ENCODE data around the gene PYDC1.

Gene PYDC1

DNA sequence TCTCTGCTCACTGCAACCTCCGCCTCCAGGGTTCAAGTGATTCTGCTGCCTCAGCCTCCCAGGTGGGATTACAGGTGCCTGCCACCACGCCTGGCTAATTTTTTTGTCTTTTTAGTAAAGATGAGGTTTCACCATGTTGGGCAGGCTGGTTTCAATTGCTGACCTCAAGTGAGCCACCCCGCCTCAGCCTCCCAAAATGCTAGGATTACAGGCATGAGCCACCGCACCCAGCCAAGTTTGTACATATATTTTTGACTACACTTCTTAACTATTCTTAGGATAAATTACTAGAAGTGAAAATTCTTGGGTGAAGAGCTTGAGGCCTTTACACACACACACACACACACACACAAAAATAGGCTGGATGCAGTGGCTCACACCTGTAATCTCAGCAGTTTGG is 41.4 kb upstream of the PYDC1 start:
- Histone ChIP-seq H3K27ac (ENCODE audit: poor library complexity, severe bottlenecking) (no peak overlapping the region), H3K4me3 (ENCODE audit: severe bottlenecking) (no peak overlapping the region), H3K36me3 (ENCODE audit: low read depth) (no peaks in the 10 kb centered on the region), H3K9me3 (ENCODE audit: severe bottlenecking) (no peaks in the 10 kb centered on the region), H3K27me3 (ENCODE audit: insufficient read depth, poor library complexity, severe bottlenecking) (no peaks in the 10 kb centered on the region), H3K4me1 (ENCODE audit: insufficient read depth, poor library complexity, severe bottlenecking) (no peaks in the 10 kb centered on the region)
- TF ChIP-seq, protein P1, sequence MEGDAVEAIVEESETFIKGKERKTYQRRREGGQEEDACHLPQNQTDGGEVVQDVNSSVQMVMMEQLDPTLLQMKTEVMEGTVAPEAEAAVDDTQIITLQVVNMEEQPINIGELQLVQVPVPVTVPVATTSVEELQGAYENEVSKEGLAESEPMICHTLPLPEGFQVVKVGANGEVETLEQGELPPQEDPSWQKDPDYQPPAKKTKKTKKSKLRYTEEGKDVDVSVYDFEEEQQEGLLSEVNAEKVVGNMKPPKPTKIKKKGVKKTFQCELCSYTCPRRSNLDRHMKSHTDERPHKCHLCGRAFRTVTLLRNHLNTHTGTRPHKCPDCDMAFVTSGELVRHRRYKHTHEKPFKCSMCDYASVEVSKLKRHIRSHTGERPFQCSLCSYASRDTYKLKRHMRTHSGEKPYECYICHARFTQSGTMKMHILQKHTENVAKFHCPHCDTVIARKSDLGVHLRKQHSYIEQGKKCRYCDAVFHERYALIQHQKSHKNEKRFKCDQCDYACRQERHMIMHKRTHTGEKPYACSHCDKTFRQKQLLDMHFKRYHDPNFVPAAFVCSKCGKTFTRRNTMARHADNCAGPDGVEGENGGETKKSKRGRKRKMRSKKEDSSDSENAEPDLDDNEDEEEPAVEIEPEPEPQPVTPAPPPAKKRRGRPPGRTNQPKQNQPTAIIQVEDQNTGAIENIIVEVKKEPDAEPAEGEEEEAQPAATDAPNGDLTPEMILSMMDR (IDR thresholded peaks at IDR 0.05; ENCODE audit: poor library complexity, severe bottlenecking), result no peak
- ATAC-seq (ENCODE audit: low read depth), result no peak
- DNase-seq (ENCODE audit: low spot score), result peak; percentile 7

DNA sequence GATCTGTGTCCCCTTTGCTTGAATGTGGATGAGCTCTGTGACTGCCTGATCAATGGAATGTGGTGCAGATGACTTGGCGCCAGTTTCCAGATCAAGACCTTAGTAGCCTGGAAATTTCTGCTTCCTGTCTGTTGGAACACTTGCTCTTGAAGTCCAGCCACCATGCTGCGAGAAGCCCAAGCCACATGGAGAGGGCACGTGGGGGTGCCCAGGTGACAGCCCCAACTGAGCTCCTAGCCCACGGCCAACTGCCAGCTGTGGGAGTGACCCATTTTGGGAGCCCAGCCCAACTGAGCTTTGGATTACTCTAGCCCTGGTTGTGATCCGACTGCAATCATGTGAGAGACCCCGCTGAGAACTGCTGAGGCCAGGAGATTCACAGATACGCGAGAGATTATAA is 39.5 kb upstream of the PYDC1 start:
- TF ChIP-seq, protein P1 (IDR thresholded peaks at IDR 0.05; ENCODE audit: poor library complexity, severe bottlenecking), result no peak
- no peak overlapping the region for H3K27ac ChIP-seq (ENCODE audit: poor library complexity, severe bottlenecking)
- H3K4me1 ChIP-seq (ENCODE audit: insufficient read depth, poor library complexity, severe bottlenecking), result no peaks in the 10 kb centered on the region
- H3K36me3 ChIP-seq (ENCODE audit: low read depth), result no peaks in the 10 kb centered on the region
- no peaks in the 10 kb centered on the region for H3K9me3 ChIP-seq (ENCODE audit: severe bottlenecking)
- H3K4me3 ChIP-seq (ENCODE audit: severe bottlenecking), result no peak overlapping the region
- no peaks in the 10 kb centered on the region for H3K27me3 ChIP-seq (ENCODE audit: insufficient read depth, poor library complexity, severe bottlenecking)
- ATAC-seq (ENCODE audit: low read depth) (no peak), DNase-seq (ENCODE audit: low spot score) (peak; percentile 19)

DNA sequence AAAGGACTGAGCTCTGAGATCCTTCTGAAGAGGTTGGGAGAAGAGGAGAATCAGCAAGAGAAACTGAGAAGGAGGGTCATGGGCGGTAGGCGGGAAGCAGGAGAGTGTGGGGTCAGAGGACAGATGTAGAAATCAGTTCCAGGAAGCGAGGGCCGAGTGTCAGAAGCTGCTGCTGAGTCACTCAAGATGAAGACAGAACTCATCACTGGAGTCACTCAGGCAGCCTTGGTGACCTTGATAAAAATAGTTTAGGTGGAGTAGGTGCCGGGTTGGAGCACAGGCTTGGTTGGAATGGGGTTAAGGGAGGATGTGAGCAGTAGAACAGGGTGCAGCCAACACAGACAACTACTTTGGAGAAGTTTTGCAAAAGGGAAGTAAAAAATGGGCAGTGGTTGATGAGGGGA is 36.7 kb upstream of the PYDC1 start:
- no peak overlapping the region for H3K4me3 ChIP-seq (ENCODE audit: severe bottlenecking)
- no peaks in the 10 kb centered on the region for H3K9me3 ChIP-seq (ENCODE audit: severe bottlenecking)
- no peak for ATAC-seq (ENCODE audit: low read depth)
- no peak overlapping the region for H3K27ac ChIP-seq (ENCODE audit: poor library complexity, severe bottlenecking)
- H3K27me3 ChIP-seq (ENCODE audit: insufficient read depth, poor library complexity, severe bottlenecking), result no peaks in the 10 kb centered on the region
- TF ChIP-seq, protein P1 (IDR thresholded peaks at IDR 0.05; ENCODE audit: poor library complexity, severe bottlenecking), result no peak
- no peaks in the 10 kb centered on the region for H3K36me3 ChIP-seq (ENCODE audit: low read depth)
- DNase-seq (ENCODE audit: low spot score), result no peak
- H3K4me1 ChIP-seq (ENCODE audit: insufficient read depth, poor library complexity, severe bottlenecking), result no peaks in the 10 kb centered on the region

DNA sequence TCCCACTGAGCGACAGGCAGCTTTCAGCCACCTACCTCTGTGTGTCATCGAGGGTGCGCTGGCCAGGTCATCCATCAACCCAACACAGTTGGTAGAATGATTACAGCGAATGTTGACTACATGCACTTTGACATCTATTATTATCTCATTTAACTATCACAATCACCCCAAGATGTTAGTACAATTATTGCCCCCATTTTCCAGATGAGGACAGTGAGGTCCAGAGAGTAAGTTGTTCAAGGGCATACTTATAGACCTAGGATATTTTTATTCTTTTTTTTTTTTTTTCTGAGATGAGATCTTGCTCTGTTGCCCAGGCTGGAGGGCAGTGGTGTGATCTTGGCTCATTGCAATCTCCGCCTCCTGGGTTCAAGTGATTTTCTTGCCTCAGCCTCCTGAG is 34.5 kb upstream of the PYDC1 start:
- no peaks in the 10 kb centered on the region for H3K27me3 ChIP-seq (ENCODE audit: insufficient read depth, poor library complexity, severe bottlenecking)
- TF ChIP-seq, protein P1 (IDR thresholded peaks at IDR 0.05; ENCODE audit: poor library complexity, severe bottlenecking), result no peak
- no peak overlapping the region for H3K27ac ChIP-seq (ENCODE audit: poor library complexity, severe bottlenecking)
- H3K4me3 ChIP-seq (ENCODE audit: severe bottlenecking), result no peak overlapping the region
- H3K4me1 ChIP-seq (ENCODE audit: insufficient read depth, poor library complexity, severe bottlenecking), result no peaks in the 10 kb centered on the region
- no peaks in the 10 kb centered on the region for H3K9me3 ChIP-seq (ENCODE audit: severe bottlenecking)
- ATAC-seq (ENCODE audit: low read depth) (no peak), DNase-seq (ENCODE audit: low spot score) (no peak)
- H3K36me3 ChIP-seq (ENCODE audit: low read depth), result no peaks in the 10 kb centered on the region

DNA sequence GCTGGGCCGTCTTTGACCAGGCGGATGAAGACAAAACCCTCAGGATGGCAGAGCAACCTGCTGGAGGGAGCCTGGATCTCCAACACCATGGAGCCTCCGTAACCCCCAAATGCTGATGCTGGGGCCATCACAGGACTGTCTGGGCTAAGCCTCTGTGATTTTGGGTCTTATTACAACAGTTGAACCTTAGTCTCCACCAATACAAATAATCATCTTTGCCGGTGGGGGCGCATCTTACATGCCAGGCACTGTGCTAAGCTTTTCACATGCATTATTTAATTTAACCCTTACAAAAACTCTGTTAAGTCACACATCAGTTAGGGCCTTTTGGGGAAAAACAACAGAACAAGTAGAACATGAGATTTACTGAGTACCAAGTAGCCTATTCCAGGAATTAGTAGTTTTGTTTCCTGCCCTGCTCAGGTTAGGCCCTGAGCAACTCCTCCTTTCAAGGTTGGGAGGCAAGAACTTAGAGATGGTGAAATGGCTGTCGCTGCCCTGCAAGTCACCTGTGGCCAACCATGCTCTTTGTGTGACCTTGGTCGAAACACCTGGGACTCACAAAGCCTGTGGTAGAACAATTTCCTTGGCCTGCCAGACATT is 33.9 kb upstream of the PYDC1 start:
- DNase-seq (ENCODE audit: low spot score) (no peak), ATAC-seq (ENCODE audit: low read depth) (no peak)
- H3K4me3 ChIP-seq (ENCODE audit: severe bottlenecking), result no peak overlapping the region
- H3K27ac ChIP-seq (ENCODE audit: poor library complexity, severe bottlenecking), result no peak overlapping the region
- H3K9me3 ChIP-seq (ENCODE audit: severe bottlenecking), result no peaks in the 10 kb centered on the region
- TF ChIP-seq, protein P1 (IDR thresholded peaks at IDR 0.05; ENCODE audit: poor library complexity, severe bottlenecking), result no peak
- no peaks in the 10 kb centered on the region for H3K4me1 ChIP-seq (ENCODE audit: insufficient read depth, poor library complexity, severe bottlenecking)
- no peaks in the 10 kb centered on the region for H3K36me3 ChIP-seq (ENCODE audit: low read depth)
- H3K27me3 ChIP-seq (ENCODE audit: insufficient read depth, poor library complexity, severe bottlenecking), result no peaks in the 10 kb centered on the region

All from RWPE2 (cell line).